Colonic mucosa (tissue), 4 donors: ENCODE data around the gene RSF1. TPM values are rescaled to one million over a fixed set of nuclear protein-coding genes. Genes with fewer than 3 reads are reported as not detected.

Source experiments
- DNase-seq: peaks from one replicate; pipeline ENCODE4 v3.0.0-alpha.2; 2020
- H3K27ac ChIP-seq: fragments of 200-600 bp; one replicate; pipeline ENCODE4 v1.8.0; 2021
- H3K27me3 ChIP-seq: fragments of 200-600 bp; one replicate; pipeline ENCODE4 v1.8.0; 2021
- H3K36me3 ChIP-seq: fragments of 200-600 bp; one replicate; pipeline ENCODE4 v1.8.0; 2021
- H3K4me1 ChIP-seq: fragments of 200-600 bp; one replicate; pipeline ENCODE4 v1.8.0; 2021; ENCODE audit warnings: mild to moderate bottlenecking
- H3K4me3 ChIP-seq: fragments of 200-600 bp; one replicate; pipeline ENCODE4 v1.8.0; 2021
- H3K9ac ChIP-seq, 2 donors: one replicate each; pipeline ENCODE4 v1.7.0; 2013; ENCODE audit warnings: control low read depth in 2 of 2, low read depth in 2 of 2, low read length in 2 of 2
- H3K9me3 ChIP-seq: fragments of 200-600 bp; one replicate; pipeline ENCODE4 v1.8.0; 2021
- intact Hi-C: fragments of 100-400 bp; cut with DNase I; formaldehyde crosslinking; loops from one replicate; pipeline ENCODE4 v1.14.1; 2022
- total RNA-seq, 2 donors: library from RNA; stranded (reverse); fragmentation: NEBNext Ultra II Directional in 1 of 2; extraction: Animal tissue kit (Norgen Biotek cat#: 25700) in 1 of 2; gene quantifications; one replicate each; pipeline ENCODE4 v1.2.1, GENCODE V29; 2021
- TF ChIP-seq, protein P1 (sequence below): fragments of 200-600 bp; IDR thresholded peaks from one replicate; pipeline ENCODE4 v1.8.0; 2022; ENCODE audit warnings: antibody characterized with exemption, mild to moderate bottlenecking
- donor health status: healthy.
- donor health status: DM: no; HTN: no; CAD: no.
- donor health status: DM: no; HTN: no; CAD: no.

The RSF1 gene
- total RNA-seq, 2 donors from 2014 or later: 36.7 to 68.2 TPM

GRCh38 chr11:77749232-77749631 is 71.3 kb downstream of the RSF1 start:
- Histone ChIP-seq H3K27me3 (no peaks in the 10 kb centered on the region), H3K4me3 (no peak overlapping the region), H3K9me3 (no peaks in the 10 kb centered on the region), H3K4me1 (no peaks in the 10 kb centered on the region), H3K9ac (no peak overlapping the region), H3K36me3 (no peaks in the 10 kb centered on the region), H3K27ac (no peak overlapping the region)
- DNase-seq: no peak
- TF ChIP-seq, protein P1, sequence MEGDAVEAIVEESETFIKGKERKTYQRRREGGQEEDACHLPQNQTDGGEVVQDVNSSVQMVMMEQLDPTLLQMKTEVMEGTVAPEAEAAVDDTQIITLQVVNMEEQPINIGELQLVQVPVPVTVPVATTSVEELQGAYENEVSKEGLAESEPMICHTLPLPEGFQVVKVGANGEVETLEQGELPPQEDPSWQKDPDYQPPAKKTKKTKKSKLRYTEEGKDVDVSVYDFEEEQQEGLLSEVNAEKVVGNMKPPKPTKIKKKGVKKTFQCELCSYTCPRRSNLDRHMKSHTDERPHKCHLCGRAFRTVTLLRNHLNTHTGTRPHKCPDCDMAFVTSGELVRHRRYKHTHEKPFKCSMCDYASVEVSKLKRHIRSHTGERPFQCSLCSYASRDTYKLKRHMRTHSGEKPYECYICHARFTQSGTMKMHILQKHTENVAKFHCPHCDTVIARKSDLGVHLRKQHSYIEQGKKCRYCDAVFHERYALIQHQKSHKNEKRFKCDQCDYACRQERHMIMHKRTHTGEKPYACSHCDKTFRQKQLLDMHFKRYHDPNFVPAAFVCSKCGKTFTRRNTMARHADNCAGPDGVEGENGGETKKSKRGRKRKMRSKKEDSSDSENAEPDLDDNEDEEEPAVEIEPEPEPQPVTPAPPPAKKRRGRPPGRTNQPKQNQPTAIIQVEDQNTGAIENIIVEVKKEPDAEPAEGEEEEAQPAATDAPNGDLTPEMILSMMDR: no peak
- intact Hi-C loops: no loop called here

DNA sequence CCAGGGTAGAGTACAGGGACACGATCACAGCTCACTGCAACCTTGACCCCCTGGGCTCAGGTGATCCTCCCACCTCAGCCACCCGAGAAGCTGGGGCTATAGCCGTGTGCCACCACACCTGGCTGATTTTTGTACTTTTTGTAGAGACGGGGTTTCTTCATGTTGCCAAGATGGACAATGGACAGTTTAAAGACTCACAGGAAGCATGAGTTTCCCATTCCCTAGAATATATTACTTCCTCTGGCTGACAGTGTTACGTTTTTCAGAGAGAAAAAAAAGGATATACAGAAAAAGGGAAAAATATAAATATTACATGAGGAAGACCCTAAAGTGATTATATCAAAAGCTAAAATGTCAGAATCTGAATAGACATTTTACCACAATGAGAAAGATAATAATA is 72.3 kb downstream of the RSF1 start:
- DNase-seq: no peak
- Histone ChIP-seq H3K9ac (no peak overlapping the region), H3K27me3 (no peaks in the 10 kb centered on the region), H3K27ac (no peak overlapping the region), H3K9me3 (no peaks in the 10 kb centered on the region), H3K36me3 (no peaks in the 10 kb centered on the region), H3K4me3 (no peak overlapping the region), H3K4me1 (no peaks in the 10 kb centered on the region)
- TF ChIP-seq, protein P1: no peak
- intact Hi-C loops: no loop called here

GRCh38 chr11:77747381-77747969 is 73.0 kb downstream of the RSF1 start:
- intact Hi-C loops: no loop called here
- no peak overlapping the region for H3K9ac ChIP-seq
- H3K9me3 ChIP-seq: no peaks in the 10 kb centered on the region
- H3K36me3 ChIP-seq: no peaks in the 10 kb centered on the region
- TF ChIP-seq, protein P1: no peak
- no peak overlapping the region for H3K27ac ChIP-seq
- H3K4me3 ChIP-seq: no peak overlapping the region
- no peaks in the 10 kb centered on the region for H3K27me3 ChIP-seq
- H3K4me1 ChIP-seq: no peaks in the 10 kb centered on the region
- no peak for DNase-seq

DNA sequence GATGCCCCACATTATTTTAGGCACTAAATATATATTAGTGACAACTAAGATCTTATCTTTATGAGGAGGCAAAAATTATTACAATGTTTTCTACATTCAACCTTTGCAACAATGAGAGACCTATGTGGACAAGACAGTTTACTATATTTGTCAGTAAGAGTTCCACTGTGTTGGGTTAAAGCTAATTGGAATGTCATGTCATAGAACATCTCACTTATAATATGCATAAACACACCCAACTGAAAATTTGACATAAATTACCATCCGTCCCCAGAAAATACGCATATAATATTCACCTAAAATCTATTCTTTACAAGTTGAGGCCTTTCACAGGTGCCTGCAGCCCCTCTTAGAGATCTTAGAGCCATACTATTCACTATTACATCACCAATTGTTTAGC is 84.0 kb downstream of the RSF1 start:
- TF ChIP-seq, protein P1: no peak
- Histone ChIP-seq H3K4me1 (no peaks in the 10 kb centered on the region), H3K27ac (no peak overlapping the region), H3K27me3 (no peaks in the 10 kb centered on the region), H3K4me3 (no peak overlapping the region), H3K36me3 (no peaks in the 10 kb centered on the region), H3K9ac (no peak overlapping the region), H3K9me3 (no peaks in the 10 kb centered on the region)
- intact Hi-C loops: no loop called here
- DNase-seq: no peak

GRCh38 chr11:77734890-77735289 is 85.6 kb downstream of the RSF1 start:
- no peaks in the 10 kb centered on the region for H3K36me3 ChIP-seq
- no peak overlapping the region for H3K27ac ChIP-seq
- TF ChIP-seq, protein P1: no peak
- H3K27me3 ChIP-seq: no peaks in the 10 kb centered on the region
- H3K9ac ChIP-seq: no peak overlapping the region
- H3K4me3 ChIP-seq: no peak overlapping the region
- DNase-seq: no peak
- no peaks in the 10 kb centered on the region for H3K4me1 ChIP-seq
- intact Hi-C loops: no loop called here
- H3K9me3 ChIP-seq: no peaks in the 10 kb centered on the region
